IMR-90 (cell line): Measurements from ENCODE around the gene REPS1.

ENCODE experiments used
- CEBPB ChIP-seq: IDR thresholded peaks from 2 replicates; pipeline ENCODE4 v1.6.1; 2012; ENCODE audit warnings: low read depth, low read length, improper control_type of control experiment
- CTCF ChIP-seq: conservative IDR thresholded peaks from 2 replicates; pipeline ENCODE4 v1.5.1; 2012; ENCODE audit warnings: mild to moderate bottlenecking, low read depth, low read length, improper control_type of control experiment
- NFE2L2 ChIP-seq: fragments of 150-350 bp; IDR thresholded peaks from 2 replicates; pipeline ENCODE4 v1.6.1; 2016; ENCODE audit warnings: low read depth, mild to moderate bottlenecking, low read length
- RFX5 ChIP-seq: IDR thresholded peaks from 2 replicates; pipeline ENCODE4 v1.8.0; 2012; ENCODE audit warnings: low read depth, mild to moderate bottlenecking, low read length, moderate library complexity

GRCh38 chr6:138909511-138909910, 78.5 kb downstream of the REPS1 start:
- TF ChIP-seq NFE2L2: no peak
- TF ChIP-seq CTCF: no peak
- no peak for TF ChIP-seq CEBPB
- no peak for TF ChIP-seq RFX5
